GM19328 (cell line): ENCODE measurements around the gene USP1.
A peak's percentile ranks its signal among the peaks of the same experiment; 100 is the strongest.

Experiments used
- ATAC-seq: cut with Tn5 transposase; IDR thresholded peaks from one replicate; pipeline ENCODE4 v1.9.1; 2021; ENCODE audit warnings: mild to moderate bottlenecking, moderate library complexity; ENCODE audit not compliant: unreplicated experiment

USP1 gene

GRCh38 chr1:62436466-62437272, at the start of gene USP1:
USP1 (plus strand) TSS chr1:62437049; CDS start chr1:62439868, 2,819 bp downstream.
- peak; percentile 84 for ATAC-seq

DNA sequence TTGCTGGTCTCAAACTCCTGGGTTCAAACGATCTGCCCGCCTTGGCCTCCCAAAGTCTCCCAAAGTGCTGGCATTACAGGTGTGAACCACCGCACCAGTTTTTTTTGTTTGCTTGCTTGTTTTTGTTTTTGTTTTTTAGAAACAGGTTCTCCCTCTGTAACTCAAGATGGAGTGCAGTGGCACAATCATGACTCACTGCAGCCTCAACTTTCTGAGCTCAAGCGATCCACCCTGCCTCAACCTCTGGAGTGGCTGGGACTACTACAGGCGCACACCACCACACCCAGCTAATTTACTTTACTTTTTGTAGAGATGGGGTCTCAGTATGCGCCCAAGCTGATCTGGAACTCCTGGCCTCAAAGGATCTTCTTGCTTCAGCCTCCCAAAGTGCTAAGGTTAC, 47.3 kb upstream of the USP1 start:
- no peak for ATAC-seq

DNA sequence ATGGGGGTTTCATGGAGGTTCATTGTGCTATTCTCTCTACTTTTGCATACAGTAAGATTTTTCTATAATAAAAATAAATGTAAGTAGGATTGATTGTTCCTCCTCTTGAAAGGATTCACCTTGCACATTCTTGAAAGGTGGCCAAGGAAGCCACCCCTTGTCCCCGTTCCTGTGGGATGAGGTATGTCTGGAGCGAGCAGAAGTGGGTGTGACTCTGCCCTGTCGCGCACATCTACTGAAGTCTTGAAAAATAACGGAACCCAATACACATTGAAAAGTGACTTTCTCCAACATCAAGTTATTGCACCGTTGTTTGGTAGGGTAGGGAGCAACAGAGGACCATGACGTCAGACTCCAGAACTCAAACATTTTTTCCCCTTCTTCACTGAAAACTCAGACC, 46.8 kb upstream of the USP1 start:
- ATAC-seq, result no peak

GRCh38 chr1:62391369-62391971, 45.4 kb upstream of the USP1 start:
- ATAC-seq, result no peak

DNA sequence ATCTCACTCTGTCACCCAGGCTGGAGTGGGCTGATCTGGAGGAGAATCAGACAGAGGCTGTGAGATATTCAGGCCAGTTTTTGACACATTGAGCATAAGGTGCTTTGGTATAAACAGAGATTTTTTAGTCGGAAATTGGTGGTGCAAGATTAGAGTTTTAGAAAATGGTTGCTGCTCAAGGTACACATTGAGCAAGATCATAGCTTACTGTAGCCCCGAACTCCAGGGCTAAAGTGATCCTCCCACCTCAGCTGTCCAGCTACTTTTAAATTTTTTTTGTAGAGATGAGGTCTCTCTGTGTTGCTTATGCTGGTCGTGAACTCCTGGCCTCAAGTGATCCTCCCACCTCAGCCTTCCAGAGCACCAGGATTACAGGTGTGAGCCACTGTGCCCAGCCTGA, 43.9 kb upstream of the USP1 start:
- no peak for ATAC-seq

GRCh38 chr1:62394646-62395045, 42.2 kb upstream of the USP1 start:
- ATAC-seq, result no peak

GRCh38 chr1:62395291-62395690, 41.6 kb upstream of the USP1 start:
- ATAC-seq, result no peak

DNA sequence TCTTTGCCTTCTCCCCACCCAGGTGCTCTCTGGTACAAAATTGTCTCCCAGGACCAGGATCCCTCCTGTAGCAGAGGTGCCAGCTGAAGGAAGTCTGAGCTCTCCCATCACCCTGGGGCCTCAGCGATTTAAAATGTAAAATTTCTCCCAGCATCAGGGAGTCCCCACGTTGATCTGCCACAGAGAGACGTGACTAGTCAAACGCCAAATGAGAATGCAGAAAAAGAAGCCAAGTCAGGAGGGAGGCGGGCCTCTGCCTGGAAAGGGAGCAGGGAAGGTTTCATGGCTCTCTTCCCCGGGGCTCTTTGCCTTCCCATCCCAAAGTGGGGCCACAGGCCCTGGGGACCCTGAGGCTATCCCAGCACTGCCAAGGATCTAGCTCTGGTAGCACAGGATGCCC, 40.0 kb upstream of the USP1 start:
- no peak for ATAC-seq

DNA sequence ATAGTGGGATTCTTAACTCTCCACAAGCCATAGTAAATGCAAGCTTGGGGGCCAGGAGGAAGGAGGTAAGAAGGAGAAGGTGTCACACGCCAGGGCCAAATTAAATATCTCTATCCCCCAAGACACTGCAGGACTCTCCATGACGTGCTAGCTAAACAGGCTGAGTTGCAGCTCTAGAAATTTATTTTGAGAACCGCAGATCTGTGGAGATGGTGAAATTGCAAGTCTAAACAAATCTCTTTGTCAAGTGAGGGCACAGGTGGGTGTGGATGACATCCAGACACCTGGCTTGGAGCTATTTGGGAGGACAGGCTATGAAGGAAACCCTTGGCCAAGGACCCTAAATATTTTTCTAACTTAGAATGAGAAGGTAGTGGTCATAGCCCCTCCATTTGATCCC, 39.5 kb upstream of the USP1 start:
- ATAC-seq, result no peak

DNA sequence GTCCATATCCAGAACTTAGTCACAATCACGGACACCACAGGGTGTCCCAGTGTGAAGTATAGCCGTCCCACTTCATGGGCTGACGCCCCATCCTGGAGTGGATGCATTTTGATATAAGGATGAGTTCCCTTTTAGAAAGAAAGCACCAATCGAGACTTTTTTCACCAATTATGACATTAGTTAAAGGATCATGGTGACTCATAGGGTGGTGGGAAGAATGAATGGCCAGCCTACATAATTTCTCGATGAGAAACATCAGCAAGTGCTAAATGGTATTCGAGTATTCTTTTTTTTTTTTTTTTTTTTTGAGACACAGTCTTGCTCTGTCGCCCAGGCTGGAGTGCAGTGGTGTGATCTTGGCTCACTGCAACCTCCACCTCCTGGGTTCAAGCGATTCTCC, 38.5 kb upstream of the USP1 start:
- ATAC-seq, result no peak

DNA sequence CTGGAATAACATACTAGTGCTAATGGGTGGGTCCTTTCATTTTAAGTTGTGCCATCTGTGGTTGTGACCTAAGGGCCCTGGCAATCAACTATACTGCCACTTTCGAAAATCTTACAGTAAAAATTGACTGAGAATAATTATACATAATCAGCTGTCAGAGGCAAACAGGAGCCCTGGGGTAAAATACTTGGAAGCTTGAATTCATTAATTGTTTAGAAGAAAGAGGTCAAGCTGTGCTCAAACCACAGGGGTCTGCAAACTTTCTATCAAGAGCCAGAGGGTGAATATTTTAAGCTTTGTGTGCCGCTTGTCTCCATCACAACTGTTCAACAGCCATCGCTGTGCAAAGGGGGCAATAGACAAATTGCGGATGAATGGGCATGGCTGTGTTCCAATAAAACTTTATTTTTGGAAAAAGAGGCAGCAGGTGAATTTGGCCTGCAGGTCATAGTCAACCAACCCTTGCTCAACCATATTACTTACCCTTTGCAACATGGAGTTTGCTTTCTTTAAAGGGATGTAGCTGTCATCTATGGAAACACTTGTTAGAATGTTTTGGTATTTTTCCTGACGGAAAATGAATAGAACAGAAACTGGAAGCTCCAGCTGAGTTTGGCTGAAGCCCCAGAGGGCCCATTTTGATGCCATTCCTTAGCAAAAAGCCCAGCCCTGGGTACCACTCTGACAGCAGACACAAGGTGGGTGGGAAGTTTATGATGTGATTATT, 35.7 kb upstream of the USP1 start:
- ATAC-seq, result no peak

DNA sequence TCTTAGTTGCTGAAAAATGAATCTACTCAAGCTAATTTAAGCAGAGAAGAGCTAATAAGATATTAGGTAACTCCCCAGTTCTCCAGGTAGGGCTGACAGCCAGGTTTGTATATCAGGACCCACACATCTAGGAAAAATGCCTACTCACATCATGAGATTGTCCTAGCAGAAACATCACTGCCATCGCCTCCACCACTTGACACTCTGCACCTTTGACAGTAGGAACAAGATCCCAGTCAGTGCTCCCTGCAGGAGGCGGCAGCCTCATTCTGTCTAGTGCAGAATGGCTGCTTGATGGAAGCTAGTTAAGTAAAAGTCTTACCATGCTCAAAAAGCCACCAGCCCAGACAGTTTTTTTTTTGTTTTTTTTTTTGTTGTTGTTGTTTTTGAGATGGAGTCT, 31.6 kb upstream of the USP1 start:
- ATAC-seq, result no peak

GRCh38 chr1:62406576-62406975, 30.3 kb upstream of the USP1 start:
- ATAC-seq, result no peak

DNA sequence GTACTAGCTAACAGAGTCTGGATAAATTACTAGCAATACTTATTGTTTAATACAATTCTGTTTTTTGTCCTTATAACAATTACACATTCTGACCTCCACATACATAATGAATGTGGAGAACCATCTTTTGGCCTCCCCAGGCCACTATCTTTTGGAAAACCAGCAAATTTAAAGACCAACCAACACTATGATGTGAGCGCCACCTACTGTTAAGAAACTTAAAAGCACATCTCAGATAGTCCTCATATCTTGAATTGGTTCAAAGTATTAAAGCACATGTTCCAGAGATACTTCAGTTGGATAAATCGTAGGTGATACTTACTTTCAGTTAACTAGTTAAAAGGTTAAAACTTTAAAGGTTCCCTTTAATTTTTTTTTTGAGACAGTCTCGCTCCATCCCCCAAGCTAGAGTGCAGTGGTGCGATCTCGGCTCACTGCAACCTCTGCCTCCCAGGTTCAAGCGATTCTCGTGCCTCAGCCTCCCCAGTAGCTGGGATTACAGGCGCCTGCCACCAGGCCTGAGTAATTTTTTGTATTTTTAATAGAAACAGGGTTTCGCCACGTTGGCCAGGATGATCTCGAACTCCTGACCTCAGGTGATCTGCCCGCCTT, 29.3 kb upstream of the USP1 start:
- no peak for ATAC-seq

DNA sequence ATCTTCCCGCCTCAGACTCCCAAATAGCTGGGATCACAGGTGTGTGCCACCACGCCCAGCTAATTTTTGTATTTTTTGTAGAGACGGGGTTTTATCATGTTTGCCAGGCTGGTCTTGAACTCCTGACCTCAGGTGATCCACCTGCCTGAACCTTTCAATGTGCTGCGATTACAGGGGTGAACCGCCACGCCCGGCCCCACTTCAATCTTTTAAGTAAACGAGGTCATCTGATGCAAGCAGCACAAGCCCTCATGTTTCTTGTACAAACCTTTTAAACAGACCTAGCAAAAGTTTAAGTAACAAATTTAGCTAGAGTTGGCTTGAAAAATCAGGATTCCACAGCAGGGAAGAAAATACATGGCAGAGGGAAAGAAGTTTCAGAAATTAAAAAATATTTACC, 21.2 kb upstream of the USP1 start:
- no peak for ATAC-seq

GRCh38 chr1:62417351-62417999, 19.4 kb upstream of the USP1 start:
- no peak for ATAC-seq

GRCh38 chr1:62420214-62420613, 16.6 kb upstream of the USP1 start:
- no peak for ATAC-seq

DNA sequence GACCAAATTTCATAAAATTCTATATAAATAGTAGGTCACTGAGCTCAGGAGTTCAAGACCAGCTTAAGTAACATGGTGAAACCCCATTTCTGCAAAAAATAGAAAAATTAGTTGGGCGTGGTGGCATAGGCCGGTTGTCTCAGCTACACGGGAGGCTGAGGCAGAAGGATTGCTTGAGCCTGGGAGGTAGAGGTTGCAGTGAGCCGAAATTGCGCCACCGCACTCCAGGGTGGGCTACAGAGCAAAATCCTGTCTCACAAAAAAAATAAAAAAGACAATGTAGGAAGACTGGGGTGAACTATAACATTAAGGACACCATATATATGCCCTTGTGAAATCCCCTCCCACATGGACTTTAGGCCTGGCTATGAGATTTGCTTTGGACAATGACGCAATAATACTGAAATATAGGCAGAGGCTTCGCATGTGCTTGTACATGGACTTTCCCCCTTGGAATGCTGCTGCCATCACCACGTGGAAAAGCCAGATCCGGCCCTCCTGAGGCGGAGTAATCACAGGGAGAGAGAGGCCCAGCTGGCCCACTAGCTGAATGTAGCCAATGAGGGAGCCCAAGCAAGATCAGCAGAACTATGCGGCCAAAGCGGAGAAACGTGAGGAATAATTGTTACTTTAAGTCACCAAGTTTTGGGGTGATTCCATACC, 13.1 kb upstream of the USP1 start:
- no peak for ATAC-seq

- no peak for ATAC-seq
Observed at GRCh38 chr1:62424411-62424810, 12.4 kb upstream of the USP1 start.

DNA sequence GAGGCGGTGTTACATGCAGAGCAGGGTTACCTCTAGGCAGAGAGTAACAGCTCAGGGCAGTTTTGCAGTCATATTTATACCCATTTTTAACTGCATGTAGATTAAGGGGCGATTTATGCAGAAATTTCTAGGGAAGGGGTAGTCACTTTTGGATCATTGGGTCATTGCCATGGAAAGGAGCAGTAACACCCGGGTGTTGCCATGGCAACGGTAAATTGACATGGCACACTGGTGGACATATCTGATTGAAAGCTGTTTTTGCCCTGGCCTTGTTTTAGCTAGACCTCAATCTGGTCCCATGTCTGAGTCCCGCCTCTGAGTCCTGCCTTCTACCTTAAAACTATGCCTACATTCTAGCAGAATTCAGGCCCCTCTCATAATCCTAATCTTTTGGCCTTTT, 11.8 kb upstream of the USP1 start:
- ATAC-seq, result no peak

DNA sequence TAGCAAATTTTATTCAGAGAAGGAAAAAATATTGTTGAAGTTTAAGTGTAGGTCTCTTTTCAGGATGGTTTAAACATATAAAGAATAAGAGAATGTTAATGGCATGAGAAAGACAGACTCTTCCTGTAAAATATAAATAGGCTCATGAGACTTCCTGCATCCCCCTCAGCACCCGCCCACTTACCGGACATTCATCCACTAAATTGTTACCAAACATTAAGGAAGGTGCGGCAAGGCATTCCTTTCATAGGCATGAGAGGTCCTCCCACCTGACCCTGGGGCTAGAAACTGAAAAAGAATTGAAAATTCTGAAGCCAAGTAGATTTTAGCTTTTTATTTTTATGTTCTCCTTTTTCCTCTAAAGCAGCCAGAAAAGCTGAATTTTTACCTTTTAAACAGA, 10.6 kb upstream of the USP1 start:
- ATAC-seq, result no peak
